ENCODE measurements around the gene RNASE11. TPM values are rescaled to one million over a fixed set of nuclear protein-coding genes. Genes with fewer than 3 reads are reported as not detected.

The RNASE11 gene
- polyA plus RNA-seq, 2 of the 4 experiments (the other 2 are of a cell fraction), result not detected

DNA sequence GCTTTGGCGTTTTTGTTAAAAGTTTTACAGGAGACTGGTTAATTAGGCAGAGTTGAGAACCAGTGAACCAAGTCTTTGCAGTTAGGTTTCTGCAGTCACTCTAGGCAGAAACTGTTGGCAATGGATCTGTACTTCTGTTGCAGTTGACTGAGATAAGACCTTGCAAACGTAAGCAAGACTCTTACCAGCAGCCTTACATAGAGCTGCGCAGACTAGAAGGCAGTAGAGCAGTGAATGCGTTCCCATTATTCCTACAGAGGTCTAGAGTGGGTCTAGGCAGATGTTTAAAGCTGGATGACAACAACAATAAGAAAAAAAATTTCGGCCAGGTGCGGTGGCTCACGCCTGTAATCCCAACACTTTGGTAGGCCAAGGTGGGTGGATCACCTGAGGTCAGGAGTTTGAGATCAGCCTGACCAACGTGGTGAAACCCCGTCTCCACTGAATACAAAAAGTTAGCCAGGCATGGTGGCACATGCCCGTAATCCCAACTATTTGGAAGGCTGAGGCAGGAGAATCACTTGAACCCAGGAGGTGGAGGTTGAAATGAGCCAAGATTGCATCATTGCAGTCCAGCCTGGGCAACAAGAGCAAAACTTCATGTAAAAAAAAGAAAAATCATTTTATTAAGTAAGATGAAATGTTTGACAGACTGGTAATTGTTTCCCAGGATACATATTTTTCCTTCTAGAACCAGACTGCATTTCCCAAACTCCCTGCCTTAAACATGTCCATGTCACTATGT, 39.2 kb downstream of the RNASE11 start:
- ChIA-PET POLR2A (no interaction called here), CTCF (interaction anchor here (0.9 to 1.9 kb wide), 4 partner anchors 12 to 61 kb away, joined by 3 to 7 read pairs (median 4); no protein-coding TSS in a partner anchor)
- ATAC-seq (no peak), DNase-seq (ENCODE audit: low read depth in 1 of 2, low spot score in 1 of 2) (no peak), FAIRE-seq (no peak)
- TF ChIP-seq CBX8 (IDR thresholded peaks at IDR 0.05), result no peak
- TF ChIP-seq FOXS1 (CRISPR knock-in tag; IDR thresholded peaks at IDR 0.05), result no peak
- no peak for TF ChIP-seq CEBPB (IDR thresholded peaks at IDR 0.05)
- WGBS (ENCODE audit: missing lambda C conversion rate), result 63% methylated on average over 10 of the region's 10 CpGs
- no peak overlapping the region for H3K27ac ChIP-seq
- no peak overlapping the region for H3K4me2 ChIP-seq
- no peaks in the 10 kb centered on the region for H3K9me3 ChIP-seq
- no peaks in the 10 kb centered on the region for H3K4me1 ChIP-seq
- no peak overlapping the region for H3K4me3 ChIP-seq

DNA sequence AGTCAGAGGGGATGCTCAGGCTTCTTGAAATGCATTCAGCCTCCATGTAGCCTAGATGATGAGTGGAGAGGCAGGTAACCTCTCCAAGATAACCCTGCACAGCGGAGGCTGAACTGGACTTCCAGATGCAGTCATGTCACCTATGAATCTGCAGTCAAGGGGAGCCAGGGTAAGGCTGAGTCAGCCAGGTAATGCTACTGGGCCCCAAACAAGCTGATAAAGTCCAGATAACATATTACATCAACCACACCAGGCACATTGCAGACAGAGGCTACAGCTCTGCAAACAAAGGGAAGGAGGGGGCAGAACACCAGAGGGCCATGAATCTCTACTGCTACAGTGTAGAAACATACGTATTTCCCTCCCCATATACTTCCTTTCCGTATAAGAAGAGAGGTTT, 40.9 kb downstream of the RNASE11 start:
- DNase-seq (ENCODE audit: low read depth in 1 of 2, low spot score in 1 of 2) (no peak), ATAC-seq (no peak), FAIRE-seq (no peak)
- no peak overlapping the region for H3K4me2 ChIP-seq
- no peaks in the 10 kb centered on the region for H3K4me1 ChIP-seq
- POLR2A ChIA-PET, result no interaction called here
- WGBS (ENCODE audit: missing lambda C conversion rate), result 27% methylated on average over 3 of the region's 3 CpGs
- no peaks in the 10 kb centered on the region for H3K9me3 ChIP-seq
- H3K27ac ChIP-seq, result no peak overlapping the region
- CTCF ChIA-PET, result interaction anchor here (1.0 to 1.4 kb wide), 3 partner anchors 10 to 131 kb away, joined by 3 read pairs; no protein-coding TSS in a partner anchor
- H3K4me3 ChIP-seq, result no peak overlapping the region
- TF ChIP-seq KDM5A (IDR thresholded peaks at IDR 0.05) (no peak), ELK1 (IDR thresholded peaks at IDR 0.05; ENCODE audit: low read depth, low read length) (no peak), POLR2AphosphoS2 (conservative IDR thresholded peaks at IDR 0.05; ENCODE audit: low read length) (no peak), CTCF (IDR thresholded peaks at IDR 0.05) (no peak), POLR2A (IDR thresholded peaks at IDR 0.05; ENCODE audit: low read length) (no peak), MAX (IDR thresholded peaks at IDR 0.05) (no peak), KDM1A (IDR thresholded peaks at IDR 0.05; ENCODE audit: low read depth) (no peak), USF2 (IDR thresholded peaks at IDR 0.05) (no peak), BCL3 (IDR thresholded peaks at IDR 0.05) (no peak), JUNB (IDR thresholded peaks at IDR 0.05) (no peak), NPAS2 (CRISPR knock-in tag; IDR thresholded peaks at IDR 0.05; ENCODE audit: borderline replicate concordance) (no peak), NR3C1 (IDR thresholded peaks at IDR 0.05) (no peak), REST (IDR thresholded peaks at IDR 0.05) (no peak), ZC3H11A (IDR thresholded peaks at IDR 0.05) (no peak), FOSB (CRISPR knock-in tag; IDR thresholded peaks at IDR 0.05) (no peak), JUN (IDR thresholded peaks at IDR 0.05) (no peak), HOXB5 (CRISPR knock-in tag; IDR thresholded peaks at IDR 0.05) (no peak)
- TF ChIP-seq, protein P1, sequence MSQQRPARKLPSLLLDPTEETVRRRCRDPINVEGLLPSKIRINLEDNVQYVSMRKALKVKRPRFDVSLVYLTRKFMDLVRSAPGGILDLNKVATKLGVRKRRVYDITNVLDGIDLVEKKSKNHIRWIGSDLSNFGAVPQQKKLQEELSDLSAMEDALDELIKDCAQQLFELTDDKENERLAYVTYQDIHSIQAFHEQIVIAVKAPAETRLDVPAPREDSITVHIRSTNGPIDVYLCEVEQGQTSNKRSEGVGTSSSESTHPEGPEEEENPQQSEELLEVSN (IDR thresholded peaks at IDR 0.05; ENCODE audit: borderline replicate concordance, low read depth), result no peak

All from A549 (cell line).